ENCODE data around the gene SH3TC1.
A peak's percentile ranks its signal among the peaks of the same experiment; 100 is the strongest.

Gene SH3TC1

GRCh38 chr4:8164194-8164565 is 34.9 kb upstream of the SH3TC1 start:
- no peak for DNase-seq

DNA sequence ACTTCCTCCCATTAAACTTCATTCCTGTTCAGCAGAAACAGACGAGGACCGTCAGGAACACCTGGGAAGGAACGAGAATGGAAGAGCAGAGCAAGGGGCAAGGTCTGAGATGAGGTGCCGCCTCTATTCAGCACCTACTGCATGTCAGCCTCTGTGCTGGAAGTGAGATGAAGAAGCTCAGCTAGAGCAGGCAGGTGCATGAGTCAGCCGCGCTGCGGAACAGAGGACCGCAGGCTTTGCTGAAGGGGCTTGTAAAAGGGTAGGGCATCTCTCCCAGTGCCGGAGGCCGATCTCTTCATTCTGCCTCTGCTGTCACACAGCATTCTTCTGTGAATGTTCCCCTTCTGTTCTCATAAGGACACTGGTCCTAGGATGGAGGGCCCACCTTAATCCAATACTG is 34.4 kb upstream of the SH3TC1 start:
- no peak for DNase-seq

DNA sequence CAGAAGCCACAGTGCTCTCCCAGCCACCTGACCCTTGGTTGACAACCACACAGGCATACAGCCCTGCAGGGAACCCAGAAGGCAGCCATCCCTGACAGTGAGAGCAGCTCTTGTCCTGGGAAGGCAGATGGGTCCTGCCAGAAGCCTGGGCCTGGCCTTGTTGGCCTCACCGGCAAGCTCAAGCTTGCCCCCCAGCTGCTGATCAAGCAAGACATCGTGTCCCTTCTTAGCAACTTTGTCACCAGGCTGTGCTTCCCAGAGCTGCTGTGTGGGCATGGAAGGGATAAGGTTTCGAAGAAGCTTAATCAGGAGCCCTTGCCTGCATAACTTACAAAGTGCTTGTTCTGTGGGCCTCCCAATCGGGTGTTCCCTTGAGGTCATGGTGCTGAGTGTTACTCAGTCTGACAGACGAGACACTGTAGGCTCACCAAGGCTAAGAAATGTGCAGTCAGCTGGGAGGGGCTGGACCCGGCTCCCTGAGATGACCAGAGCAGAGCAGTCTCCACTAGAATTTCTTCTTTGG is 33.7 kb upstream of the SH3TC1 start:
- DNase-seq = no peak

GRCh38 chr4:8167291-8167690 is 31.8 kb upstream of the SH3TC1 start:
- DNase-seq = no peak

GRCh38 chr4:8167815-8168214 is 31.3 kb upstream of the SH3TC1 start:
- peak; percentile 25 for DNase-seq

DNA sequence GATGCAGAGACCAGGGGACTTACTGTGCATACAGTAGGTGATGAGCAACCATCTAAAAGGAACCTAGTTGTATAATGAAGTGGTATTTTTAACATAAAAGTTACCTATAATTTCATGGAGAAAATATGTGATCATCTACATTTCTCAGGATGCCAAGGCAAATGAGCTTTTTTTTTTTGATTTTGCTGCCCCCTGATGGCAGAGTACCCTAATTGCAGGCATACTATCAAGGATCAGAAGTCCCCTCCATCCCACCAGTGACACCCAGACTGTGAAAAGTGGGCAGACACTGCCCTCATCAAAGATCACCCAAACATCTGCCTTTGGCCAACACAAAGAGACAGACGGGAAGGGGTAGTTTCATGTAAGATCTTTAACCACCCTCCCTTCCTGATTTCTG is 30.9 kb upstream of the SH3TC1 start:
- DNase-seq = no peak

DNA sequence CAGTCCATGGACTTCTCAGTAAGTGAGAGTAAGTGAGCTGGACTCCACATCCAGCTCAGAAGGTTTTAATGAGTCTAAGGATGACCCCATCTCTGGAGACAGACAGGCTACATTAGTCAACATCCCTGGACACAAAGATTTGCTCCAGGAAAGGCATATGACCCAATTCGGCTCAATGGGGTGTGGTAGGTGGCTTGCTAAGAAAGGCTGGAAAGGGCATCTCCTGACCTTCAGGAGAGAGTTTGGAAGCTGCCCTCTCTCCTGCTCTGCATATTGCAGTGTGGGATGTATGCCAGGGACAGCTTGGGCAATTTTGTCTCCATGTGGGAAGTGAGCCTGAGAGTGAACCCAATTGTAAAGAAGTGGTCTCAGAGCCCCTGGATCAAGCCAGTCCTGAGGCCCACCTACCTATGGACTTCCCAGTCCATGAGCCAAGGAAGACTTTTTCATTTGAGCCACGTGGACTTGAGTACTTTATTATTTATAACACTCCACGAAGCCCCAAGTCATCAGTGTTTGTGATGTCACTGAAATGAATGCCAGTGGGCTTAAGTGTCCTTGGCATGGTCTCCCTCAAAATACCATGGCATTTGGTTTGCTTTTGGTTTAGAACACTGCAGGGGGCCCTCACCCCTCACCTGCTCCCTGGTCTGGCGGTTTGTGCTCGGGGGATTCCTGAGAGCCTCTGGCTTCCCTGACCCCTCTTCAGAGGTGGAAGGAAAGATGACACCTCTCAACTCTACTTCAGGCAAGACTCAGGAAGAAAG is 30.1 kb upstream of the SH3TC1 start:
- DNase-seq = no peak

GRCh38 chr4:8169763-8170162 is 29.3 kb upstream of the SH3TC1 start:
- DNase-seq = no peak

- DNase-seq = no peak
Observed at GRCh38 chr4:8170341-8170740, 28.7 kb upstream of the SH3TC1 start.

DNA sequence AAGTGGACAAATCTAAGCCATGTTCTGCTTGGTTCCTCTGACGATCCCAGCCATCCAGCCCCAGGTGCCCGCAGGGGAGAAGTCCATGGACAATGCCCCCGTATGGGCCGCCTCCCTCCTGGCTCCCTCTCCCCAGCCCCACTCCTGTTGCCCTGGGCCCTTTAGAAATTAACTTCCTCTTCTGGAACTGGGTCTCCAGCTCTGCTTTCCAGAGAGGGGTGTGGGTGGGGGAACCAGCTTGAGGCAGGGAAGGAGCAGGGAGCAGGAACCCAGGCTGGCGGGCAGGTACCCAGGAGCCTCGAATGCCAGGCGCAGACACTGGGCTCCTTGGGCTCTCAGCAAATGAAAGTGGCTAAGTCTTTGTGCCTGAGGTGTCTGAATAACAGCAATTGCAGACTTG is 27.8 kb upstream of the SH3TC1 start:
- DNase-seq = no peak

DNA sequence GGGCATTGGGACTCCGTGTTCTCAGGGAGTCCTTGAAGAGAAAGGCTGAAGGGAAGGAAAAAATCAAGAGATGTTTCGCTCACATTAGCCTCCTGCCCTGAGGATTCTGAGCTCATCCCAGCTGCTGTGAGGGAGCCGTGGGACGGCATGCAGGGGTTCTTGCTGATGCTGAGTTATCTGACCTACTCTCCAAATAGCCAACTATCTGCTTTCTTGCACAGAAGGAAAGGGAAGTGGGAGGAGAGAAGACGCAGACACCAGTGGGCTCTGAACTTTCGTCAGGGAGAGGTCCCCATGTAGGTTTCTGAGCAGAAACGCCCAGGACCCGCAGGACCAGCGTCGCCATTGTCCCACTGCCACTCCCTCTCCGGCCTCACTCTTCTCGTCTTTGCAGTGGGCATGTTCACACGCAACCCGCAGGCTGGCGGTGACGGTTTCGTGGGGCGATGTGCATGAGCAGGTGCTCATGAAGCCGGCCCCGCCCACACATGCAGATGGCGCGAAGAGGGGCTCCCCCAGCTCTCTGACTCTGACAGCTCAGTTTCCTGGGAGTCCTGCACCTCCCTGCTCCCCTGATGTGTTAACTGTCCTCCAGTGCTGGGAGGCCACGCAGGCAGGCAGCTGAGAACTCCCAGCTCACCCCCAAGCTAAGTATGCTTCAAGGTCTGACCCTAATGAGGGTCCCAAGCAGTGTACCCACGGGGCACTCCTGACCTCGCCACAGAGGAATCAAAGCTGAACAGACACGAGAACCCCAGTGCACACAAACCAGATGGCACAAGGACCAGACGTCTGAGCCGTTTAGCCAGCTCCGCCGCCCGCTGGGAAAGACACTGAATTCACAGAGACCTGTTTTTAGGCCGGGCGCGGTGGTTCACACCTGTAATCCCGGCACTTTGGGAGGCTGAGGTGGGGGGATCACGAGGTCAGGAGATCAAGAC is 26.8 kb upstream of the SH3TC1 start:
- no peak for DNase-seq

GRCh38 chr4:8173492-8174242 is 25.4 kb upstream of the SH3TC1 start:
- DNase-seq = no peak

DNA sequence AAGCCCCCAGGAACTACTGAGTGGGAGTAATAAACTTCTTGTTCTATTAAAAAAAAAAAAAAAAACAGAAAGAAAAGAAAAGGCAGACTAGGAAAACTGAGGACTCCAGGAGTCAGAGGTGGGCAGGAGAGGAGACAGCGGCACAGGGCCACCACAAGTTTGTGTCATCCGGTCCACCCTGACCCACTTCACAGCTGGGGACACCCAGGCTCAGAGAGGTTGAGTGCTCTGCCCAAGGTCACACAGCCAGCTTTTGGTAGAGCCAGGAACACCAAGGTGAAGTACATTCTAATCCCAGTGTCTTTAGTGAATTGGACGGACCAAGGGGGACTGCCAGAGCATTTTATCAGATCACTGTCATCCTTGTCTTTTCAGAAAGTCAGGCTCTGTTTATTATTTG is 24.1 kb upstream of the SH3TC1 start:
- DNase-seq = no peak

DNA sequence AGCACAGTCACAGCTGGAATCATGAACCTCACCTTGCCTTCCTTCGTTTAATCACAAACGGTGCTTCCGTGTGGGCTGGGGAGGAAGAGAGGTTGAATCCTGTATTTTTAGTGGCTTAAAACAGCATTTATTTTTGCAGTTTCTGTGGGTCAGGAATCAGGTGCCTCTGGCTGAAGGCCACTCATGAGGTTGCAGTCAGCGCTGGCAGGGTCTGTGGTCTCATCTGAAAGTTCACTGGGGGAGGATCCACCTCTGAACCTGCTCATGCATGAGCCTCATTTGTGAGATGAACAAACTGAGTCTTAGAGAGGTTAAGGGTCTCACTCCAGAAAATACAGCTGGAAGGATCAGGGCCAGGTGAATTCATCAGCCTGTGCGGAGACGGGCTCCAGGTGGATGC is 23.4 kb upstream of the SH3TC1 start:
- DNase-seq = no peak

- no peak for DNase-seq
Observed at GRCh38 chr4:8176547-8177399, 22.3 kb upstream of the SH3TC1 start.

DNA sequence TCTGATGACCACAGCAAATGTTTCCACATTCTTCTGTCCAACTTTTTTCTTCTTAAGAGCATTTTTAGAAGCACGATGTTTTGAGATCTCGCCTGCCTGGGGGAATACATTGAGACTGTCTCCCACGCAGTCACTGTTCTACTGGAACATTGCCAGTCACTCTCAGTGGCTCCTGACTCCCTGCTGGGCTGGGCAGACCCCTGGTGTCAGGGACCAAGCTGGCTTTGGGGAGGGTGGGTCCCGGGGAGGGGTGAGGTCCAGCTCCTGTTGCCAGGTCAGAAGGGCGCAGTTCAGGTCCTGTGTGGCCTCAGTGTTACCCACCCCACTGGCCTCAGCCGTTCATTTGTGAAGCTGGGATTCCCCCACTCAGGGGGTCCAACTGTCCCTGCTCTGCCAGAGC is 21.5 kb upstream of the SH3TC1 start:
- no peak for DNase-seq

DNA sequence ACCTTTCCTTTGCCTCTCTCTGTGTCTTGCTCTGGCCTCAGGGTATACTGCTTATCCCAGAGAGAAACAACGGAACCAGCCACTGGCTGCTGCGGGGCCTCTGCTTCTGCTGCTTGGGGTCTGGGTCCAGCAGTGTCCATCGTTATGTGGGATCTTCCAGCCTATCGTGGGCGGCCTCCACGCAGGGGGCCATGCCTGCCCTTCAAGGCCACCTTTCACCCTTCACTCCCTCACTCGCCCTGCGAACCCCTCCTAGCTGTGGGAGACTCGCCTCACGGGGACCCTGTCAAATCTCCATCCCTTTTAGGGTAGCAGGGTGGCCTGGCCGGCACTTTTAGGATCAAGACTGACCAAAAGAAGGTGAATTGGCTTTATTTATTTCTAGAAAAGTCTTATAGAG is 21.1 kb upstream of the SH3TC1 start:
- no peak for DNase-seq

DNA sequence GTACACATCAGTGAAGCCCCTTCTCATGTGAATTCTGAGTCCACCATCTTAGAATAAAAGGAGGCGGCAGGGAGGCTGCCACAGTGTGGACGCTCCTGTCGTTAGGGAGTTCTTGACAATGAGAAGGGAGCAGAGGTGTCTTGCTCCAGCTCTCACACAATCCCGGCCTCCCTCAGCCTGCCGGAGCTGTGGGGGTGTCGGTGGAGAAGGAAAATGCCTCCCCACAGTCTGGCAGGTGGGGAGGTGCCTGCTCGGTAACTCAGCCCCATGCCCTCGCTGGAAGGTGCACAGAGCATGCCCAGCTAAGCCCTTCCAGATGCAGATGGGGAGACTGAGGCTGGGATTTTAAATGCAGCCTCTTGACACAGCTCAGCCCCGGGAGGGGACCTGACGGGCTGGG is 20.0 kb upstream of the SH3TC1 start:
- no peak for DNase-seq

GRCh38 chr4:8179771-8180170 is 19.3 kb upstream of the SH3TC1 start:
- DNase-seq = no peak

DNA sequence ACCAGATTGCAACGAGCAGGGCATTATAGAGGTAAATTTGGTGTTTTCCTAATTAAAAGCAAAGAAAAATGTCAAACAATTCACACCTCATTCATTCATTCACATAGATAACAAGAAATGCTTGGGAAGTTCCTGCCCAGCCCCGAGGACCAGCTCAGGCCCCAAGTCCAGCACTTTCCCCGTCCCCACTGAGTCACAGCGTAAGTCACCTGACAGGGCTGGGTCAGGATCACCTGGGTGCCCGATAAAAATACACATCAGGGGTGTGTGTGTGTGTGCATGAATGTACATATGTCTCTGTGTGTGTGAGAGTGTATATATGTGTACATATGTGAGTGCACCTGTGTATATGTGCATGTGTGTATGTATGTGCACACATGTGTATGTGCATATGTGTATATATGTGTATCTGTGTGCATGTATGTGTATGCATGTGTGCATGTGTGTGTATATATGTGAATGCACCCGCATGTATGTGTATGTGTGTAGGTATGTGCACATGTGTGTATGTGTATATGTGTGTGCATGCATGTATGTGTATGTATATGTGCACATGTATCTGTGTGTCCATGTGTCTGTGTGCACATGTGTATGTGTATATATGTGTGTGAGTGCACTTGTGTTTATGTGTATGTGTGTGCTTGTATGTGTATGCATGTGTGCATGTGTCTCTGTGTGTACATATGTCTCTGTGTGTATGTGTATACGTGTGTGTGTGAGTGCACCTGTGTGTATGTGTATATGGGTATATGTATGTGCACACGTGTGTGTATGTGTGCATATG is 18.6 kb upstream of the SH3TC1 start:
- no peak for DNase-seq

DNA sequence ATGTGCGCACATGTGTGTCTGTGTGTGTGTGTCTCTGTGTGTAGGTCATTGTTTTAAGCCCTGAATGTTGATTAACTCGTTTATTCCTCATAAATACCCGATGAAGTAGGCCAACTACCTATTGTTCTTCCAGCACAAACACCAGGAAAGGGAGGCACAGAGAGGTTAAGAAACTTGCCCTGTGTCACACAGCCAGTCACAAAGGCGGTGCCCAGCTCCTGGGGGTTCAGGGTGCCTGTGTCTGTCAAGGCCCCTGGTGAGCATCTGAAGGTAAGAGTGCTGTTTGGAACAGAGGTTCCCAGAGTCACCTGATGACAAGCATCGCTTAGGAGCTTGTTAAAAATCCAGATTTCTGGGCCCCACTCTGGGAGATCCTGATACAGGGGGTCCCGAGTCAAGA is 18.0 kb upstream of the SH3TC1 start:
- DNase-seq = no peak
